LHCN-M2 (cell line): ENCODE measurements around the gene CEP135. TPM values are rescaled to one million over a fixed set of nuclear protein-coding genes. Genes with fewer than 3 reads are reported as not detected.
"Not testable (repeated sequence)": the region's sequence is repeated elsewhere in the genome, so short reads cannot be mapped to it uniquely, and the experiment has no call there.

Source experiments
- DNase-seq: peaks from one replicate; pipeline ENCODE4 v3.0.0-alpha.2; 2012; ENCODE audit warnings: low read depth
- total RNA-seq: library from RNA; depleted of rRNA; stranded (reverse); fragments of >200 nt; gene quantifications from 2 replicates; pipeline ENCODE4 v1.2.3, GENCODE V29; 2014

Gene CEP135
- total RNA-seq, 1 experiment from 2014 or later = 10.8 TPM

DNA sequence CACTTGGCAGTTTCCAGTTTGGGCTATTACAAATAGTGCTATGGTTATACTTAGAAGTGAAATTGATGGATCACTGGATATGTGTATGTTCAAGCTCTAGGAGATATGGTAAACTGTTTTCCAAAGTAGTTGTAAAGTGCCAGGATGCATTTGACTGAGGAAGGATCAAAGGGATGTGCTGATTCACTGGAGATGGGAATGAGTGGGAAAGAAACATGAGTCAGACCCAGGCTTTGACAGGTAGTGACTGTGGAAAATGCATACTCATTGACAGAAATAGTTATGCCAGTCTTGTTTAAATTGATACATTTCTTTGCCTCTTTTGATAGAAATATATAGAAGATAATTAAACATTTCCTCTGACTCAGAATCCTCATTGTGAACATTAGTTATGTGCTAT lies 77.9 kb downstream of the CEP135 start:
- peak; percentile 19 for DNase-seq

DNA sequence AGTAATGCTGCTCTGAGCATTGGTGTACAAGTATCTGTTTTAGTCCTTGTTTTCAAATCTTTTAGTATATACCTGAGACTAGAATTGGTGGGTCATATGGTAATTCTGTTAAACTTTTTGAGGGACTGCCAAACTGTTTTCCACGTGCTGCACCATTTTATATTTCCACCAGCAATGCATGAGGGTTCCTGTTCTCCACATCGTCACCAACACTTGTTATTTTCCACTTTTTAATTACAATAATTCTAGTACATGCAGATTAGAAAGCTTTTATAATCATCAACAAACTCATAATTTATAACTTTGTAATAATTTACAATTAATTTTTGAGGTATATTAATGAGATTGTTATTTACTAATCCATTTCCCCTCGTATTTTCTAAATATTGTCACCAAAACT lies 79.4 kb downstream of the CEP135 start:
- no peak for DNase-seq

DNA sequence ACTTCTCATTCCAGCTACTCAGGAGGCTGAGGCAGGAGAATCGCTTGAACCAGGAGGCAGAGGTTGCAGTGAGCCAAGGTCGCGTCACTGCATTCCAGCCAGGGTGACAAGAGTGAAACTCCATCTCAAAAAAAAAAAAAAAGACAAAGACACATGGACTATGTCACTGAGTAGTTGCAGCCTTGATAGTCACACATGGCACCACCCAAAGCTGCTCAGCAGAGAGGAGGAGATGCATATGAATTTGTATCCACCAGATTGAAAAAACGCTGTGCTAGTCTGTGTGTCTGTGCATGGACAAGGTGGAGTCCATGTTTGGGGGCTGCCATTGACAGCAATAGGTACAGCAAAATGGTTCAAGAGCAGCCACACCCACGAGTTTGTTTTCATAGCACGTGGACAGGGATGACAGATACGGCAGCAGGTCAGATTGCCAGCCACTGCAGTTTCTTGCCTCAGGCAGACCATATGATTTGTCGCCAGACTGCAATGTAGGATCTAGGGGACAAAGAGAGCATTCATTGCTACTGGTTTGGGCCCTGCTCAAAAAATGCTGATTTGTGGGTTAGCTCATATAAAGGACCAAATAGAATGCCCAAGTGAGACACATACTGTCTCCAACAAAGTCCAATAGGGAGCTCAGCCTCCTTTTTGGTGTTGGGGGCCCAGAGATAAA lies 89.9 kb downstream of the CEP135 start:
- DNase-seq = no peak

DNA sequence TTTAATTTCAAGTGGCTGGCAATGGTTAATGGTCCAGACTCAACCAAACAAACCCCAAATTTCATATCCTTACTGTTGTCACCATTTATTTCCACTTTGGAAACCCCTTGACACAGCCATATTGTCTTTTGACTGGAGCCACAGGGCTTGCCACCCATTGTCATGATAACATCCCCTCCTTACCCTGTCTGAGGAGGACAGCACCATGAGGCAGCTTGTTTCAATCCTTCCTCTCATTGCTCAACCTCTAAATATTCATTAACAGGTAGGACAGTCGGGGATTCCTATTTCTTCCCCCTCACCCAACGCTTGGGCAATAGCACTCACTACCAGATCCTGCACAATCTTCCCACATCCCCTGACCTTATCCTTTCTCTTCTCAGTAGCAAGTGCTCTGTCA lies 92.1 kb downstream of the CEP135 start:
- DNase-seq = no peak

DNA sequence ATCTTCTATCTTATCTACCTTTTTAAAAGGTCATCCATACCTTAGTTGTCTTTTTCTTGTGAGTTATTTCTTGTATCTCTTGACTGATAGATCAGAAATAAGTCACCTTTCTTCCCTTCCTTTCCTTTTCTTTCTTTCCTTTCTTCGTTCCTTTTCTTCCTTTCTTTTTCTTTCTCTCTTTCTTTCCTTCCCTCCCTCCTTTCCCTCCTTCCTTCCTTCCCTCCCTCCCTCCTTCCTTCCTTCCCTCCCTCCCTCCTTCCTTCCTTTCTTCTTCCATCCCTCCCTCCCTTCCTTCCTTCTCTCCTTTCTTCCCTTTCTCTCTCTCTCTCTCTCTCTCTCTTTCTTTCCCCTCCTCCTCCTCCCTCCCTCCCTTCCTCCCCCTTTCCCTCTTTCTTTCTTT lies 93.5 kb downstream of the CEP135 start:
- no peak for DNase-seq

DNA sequence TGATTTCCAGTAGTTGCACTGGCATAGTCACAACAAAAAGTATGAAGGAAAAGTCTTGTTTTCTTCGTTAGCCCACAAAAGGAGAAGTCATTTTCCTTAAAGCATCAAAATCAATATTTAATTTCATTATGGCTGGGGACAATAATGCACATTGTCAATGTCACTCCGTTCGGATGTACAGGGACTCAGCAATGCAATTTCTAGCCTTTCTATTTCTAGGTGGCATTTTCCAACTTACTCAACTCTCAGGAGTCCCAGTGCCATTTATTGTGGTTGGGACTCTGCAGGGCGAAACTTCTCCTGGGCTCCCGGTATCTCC lies 99.6 kb downstream of the CEP135 start:
- no peak for DNase-seq

DNA sequence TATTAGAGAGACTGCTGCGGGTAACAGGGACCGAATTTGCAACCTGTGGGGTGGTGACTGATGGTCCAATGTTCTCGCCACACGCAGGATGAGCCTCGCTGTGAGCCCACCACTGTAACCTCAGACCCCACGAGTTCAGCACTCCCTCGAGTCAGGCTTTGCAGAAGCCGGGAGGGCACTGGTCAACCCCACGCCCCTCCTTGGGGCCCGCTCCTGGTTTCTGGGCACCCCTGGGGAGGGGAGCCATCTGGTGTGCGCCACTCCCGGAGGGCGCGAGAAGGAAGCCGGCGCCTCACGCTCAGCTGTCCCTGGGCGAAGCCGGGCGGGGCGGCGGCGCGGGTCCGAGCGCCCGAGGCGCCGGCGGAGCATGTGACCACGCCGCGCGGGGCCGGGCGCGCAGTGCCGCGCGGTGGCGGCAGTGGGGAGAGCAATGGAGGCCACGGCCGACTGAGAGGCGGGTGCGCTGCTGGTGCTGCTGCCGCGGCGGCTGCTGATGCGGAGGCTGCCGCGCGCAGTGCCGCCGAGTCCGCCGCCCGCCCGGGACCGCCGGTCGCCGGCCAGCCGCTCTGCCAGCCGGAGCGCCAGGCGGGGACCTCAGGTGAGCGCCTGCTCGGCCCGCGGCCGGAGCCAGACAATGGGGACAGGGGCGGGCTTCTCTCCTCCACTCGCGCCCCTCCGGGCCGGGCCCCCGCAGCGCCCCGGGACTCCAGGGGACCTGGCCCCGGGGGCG lies 100.1 kb downstream of the CEP135 start:
- peak; percentile 48 for DNase-seq

DNA sequence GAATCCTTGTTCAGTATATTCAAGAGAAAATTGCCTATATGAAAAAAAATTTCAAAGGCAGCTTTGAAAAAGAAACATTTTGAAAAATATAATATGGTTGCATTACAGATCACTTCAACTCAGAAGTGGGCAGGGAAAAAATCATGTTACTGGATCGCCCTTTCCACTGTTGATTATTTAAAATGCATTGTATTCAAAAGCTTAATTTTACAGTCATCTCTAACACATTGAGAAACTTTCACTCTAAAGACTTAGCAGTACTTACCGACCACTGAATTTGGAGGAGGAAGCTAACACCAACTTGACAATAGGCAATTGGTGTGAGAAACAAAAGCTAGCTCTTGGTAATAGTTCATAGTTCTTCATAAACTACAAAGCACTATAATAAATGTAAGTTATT lies 101.9 kb downstream of the CEP135 start:
- no peak for DNase-seq

DNA sequence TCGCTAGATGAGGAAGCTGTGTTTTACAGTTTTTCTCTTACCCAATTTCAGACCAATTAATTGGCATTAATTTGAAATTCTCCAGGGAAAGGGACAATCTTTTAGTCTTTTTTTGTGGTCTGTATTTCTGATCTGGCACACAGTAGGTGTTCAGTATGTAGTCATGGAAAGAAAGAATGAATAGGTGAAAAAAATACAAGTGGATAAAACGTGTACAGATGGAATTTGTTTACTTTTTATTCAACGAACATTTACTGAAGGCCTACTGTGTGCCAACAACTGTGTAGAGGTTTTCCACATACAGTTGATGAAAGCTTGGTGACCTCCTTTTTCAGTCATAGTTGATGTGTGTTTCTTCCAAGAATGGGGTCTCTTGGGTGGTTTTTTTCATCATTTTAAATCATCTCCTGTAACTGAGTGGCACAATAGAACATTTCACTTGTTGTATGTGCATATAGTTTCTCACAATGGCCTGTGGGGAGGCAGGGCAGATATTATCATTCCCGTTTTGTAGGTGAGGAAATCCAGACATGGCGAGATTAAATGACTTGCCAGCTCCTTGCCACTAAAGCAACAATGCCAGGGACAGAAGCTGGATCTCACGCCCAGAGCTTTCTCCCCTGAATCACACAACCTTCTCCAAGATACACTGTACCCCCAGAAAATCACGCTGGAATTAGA lies 102.4 kb downstream of the CEP135 start:
- no peak for DNase-seq

DNA sequence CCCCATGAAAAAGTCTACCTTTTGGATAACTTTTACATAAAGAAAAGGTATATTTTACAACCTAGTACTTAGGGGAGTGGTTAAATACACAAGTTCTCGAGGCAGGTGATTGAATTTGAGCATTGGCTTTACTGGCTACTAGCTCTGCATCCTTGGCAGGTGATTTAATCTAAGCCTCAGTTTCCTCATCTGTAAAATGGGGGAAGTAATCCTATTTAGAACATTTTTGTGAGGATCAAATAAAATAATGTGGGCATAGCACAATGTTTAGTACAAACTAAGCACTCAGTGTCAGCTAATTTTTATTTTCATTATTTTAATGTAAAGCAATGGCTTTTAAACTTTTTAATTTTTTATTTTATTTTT lies 102.9 kb downstream of the CEP135 start:
- DNase-seq = no peak

DNA sequence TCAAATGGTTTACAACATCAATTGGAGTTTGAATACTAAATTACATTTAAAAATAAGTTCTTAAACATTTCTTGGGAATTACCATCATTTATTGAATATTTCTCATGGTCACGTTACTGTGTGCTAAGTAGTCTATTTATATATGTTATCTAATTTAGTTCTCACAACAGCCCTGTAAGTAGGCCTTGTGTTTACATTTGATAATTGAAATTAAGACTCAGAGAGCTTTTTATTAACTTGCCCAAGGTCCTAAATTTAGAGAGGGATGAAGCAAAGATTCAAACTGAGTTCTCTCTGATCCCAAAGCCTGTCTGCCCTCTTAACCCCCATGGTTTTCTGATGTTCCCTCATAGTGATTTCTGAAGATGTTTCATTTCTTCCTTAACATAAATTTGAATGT lies 103.7 kb downstream of the CEP135 start:
- no peak for DNase-seq

DNA sequence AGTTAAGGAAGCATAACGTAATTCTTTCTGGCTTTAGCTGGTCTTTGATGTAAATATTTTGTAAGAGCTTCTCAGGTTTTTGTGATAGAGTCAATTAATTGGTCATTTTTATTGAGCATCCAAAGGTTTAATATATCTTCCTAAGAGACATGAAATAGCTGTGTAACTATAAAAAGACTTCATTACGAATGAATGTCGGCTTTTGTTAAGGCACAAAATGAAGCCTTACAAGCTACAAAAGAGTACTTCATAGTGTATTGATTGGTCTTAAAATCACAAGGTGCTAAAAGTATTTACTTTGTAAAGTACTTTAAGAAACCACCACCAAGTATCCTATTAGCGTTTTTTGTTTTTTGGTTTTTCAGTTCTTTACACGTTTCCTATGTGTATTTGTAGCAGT lies 104.2 kb downstream of the CEP135 start:
- DNase-seq = no peak

DNA sequence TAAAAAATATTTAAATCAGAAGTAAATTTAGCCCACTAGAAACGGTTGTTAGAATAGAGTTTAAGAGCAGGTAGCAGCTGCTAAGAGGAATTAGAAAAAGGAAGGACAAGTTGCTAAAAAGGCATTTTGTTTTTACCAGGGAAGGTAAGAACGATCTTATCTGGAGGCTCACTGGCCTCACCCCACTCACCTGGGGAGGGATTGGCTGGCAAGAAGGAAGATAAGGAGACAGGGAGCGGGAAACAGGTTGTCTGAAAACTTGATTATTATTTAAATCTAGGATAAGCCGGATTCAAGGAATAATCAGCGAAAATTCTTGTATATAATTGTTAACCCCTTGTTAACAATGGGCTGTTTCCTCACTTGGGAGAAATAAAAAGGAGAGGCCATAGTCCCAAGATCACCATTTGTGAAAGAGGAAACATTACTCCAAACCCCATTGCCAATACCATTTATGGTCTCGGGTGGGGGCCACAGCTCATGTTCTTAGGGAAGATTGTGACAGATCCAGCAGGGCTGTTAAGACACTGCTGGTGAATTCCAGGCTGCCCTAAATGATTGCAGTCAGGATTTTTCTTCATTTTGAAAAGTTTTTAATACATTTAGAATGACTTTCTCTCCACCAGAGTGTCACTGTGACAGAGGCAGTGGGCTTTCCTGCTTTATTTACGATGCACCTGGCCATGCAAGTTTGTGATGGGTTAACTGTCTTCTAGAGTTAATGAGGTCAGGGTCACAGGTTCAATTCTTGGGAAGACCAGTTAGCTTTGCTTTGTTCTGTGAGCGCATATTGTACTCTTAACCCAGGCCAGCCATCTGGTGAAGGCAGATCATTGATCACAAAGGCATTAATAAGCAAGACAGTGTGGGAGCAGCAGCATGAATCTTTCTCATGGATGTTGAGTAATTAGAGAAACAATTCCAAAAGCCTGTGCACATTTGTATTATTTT lies 106.6 kb downstream of the CEP135 start:
- no peak for DNase-seq

DNA sequence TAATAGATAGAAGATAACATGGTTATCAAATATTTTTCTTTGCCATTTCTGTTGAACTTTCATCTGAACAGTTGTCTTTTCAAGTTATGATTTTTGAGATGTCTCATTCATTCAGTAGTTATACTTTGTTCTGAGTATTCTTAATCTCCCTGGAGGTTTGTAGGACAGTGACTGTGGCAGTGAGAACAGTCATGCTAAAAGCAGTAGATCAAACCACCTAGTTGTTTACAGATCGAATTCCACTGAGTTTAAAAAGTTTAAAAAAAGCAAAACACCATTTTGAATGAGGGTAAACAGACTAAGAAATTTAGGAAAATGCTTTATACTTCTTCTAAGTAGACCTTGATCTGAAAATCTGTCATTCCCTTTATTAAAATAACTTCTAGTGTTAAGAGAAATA lies 107.2 kb downstream of the CEP135 start:
- DNase-seq = no peak

DNA sequence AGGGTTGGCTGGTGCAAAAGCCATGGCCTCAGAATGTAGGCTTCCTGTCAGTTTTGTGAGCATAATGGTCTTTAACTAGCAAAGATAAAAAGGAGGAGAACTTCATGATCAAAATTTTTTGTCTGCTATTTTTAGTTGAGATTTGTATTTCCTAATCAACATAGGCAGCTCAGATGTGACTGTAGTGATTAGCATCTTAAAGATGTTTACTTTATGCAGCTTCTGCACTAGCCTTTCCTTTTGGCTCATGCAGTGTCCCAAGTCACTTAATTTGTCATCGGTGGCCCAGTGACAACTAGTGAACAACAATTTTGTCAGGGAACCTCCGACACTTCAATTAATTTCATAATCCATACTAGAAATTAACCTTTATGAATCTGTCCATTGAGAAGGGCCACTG lies 109.8 kb downstream of the CEP135 start:
- no peak for DNase-seq

DNA sequence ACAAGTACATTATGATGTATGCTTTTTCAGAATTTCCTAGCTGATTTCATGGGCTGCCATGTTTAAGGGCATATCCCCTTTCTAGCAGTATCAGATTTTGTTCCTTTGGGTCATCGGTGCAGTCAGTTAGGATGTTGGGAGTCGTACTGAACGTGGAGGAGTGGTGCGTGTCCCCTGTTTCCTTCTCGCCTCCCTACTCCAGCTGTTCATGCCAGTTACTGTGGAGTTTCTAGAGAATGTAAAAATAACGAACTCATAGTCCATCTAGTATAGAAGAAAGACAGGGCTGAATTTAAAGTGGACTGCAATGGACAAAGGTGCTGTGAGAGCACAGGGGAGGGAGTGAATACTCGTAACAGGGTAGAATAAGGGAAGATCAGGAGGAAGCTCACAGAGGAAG lies 111.3 kb downstream of the CEP135 start:
- DNase-seq = no peak

DNA sequence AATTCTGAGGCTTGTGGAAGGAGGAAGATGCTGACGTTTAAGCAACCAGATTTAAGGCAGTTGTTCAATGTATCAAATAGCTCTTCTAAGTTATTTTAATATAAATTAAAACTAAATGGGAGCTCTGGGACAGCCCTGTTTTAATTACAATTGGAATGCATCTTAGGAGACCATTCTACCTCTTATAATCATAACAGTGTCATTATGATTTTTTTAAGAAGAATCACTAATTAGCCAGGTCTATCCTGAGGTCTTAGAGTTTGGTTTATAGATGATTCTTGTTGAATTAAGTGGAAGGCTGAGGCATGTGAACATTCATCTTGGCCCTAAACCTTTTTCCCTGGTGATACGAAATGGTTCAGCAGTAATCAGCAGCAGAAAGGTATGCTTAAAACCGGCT lies 113.4 kb downstream of the CEP135 start:
- DNase-seq = no peak

DNA sequence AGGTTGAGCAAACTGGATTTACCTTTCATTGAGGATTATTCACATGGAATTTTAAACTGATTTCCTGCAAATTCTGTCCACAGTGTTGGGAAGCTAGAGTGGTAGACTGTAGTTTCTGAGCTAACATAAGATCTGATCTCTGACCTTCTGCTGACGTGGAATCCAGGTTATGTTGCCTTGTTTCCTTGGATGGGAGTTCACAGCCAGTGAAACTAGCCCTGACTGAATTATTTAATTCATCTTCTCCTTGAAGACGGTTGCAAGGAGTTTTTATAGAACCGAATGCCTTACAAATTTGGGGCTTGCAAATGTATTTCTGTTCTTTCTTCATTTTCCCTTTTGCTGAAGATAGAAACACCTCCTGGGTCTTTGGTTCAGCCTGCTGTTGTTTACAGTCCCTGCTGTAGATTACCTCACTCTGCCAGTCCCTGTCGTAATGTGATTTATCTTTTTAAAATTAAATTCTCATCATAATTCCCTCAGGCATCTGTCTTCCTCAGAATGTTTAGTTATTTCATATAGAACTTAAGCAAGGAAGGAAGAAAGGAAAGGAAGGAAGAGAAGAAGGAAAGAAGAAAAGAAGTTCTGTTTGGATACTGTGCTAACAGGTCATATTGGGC lies 113.9 kb downstream of the CEP135 start:
- no peak for DNase-seq

DNA sequence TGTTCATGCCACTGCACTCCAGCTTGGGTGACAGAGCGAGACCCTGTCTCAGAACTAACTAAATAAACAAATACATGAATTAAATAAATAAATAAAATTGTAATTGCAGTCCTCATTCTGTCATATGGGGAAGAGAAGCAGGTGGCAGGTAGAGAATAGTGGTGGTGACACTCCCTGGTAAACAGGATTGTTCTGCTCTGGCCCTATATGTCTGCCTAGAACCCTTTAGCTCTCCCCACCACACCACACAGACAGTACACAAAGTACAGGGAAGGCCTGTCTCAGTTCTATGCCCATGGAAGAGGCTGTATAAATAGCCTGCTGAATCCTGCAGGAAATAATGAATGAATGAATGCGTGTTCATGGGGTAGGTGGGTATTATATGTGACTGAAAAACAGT lies 117.7 kb downstream of the CEP135 start:
- no peak for DNase-seq

DNA sequence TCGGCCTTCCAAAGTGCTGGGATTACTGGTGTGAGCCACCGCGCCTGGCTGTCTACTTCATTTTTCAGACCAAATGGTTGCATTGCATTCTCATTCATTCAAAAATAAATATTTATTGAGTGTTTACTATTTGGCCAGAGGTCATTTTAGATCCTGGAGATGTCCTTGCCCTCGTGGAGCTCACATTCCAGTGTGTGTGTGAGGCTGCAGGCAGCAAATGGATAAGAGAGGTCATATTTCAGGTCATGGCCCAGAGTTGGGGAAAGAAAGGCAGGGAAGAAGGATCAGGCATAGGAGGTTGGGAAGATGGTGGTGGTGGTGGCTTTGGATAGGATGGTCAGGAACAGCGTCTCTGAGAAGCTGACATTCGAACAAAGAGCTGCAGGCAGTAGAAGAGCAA lies 119.1 kb downstream of the CEP135 start:
- no peak for DNase-seq

DNA sequence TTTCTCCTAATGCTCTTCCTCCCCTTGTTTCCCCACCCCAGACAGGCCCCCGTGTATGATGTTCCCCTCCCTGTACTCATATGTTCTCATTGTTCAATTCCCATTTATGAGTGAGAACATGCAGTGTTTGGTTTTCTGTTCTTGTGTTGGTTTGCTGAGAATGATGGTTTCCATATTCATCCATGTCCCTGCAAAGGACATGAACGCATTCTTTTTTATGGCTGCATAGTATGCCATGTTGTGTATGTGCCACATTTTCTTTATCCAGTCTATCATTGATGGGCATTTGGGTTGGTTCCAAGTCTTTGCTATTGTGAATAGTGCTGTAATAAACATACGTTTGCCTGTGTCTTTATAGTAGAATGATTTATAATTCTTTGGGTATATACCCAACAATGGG lies 124.0 kb downstream of the CEP135 start:
- not testable (repeated sequence) for DNase-seq

DNA sequence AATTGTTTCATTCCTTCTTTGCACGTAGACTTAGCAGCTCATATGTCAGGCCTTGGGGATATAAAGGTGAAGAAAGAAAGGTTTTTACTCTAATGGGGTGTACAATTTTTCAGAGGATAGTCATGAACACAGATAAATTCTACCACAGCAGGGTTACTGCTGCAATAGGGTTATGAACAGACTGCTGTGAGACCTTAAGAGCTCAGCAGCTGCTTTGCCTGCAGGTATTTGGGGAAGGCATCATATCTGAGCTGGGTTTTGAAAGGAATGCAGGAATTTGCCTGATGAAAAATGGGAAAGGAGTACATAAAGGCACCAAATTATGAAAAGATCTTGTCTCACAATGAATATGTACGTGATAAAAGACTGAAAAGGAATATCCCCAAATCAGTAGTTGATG lies 128.9 kb downstream of the CEP135 start:
- no peak for DNase-seq
